ENCODE data around the gene ACLY. TPM values are rescaled to one million over a fixed set of nuclear protein-coding genes. Genes with fewer than 3 reads are reported as not detected.
"Not testable (repeated sequence)": the region's sequence is repeated elsewhere in the genome, so short reads cannot be mapped to it uniquely, and the experiment has no call there.

ACLY gene
- total RNA-seq, 2 experiments from 2014 or later, result 102 to 222 TPM

DNA sequence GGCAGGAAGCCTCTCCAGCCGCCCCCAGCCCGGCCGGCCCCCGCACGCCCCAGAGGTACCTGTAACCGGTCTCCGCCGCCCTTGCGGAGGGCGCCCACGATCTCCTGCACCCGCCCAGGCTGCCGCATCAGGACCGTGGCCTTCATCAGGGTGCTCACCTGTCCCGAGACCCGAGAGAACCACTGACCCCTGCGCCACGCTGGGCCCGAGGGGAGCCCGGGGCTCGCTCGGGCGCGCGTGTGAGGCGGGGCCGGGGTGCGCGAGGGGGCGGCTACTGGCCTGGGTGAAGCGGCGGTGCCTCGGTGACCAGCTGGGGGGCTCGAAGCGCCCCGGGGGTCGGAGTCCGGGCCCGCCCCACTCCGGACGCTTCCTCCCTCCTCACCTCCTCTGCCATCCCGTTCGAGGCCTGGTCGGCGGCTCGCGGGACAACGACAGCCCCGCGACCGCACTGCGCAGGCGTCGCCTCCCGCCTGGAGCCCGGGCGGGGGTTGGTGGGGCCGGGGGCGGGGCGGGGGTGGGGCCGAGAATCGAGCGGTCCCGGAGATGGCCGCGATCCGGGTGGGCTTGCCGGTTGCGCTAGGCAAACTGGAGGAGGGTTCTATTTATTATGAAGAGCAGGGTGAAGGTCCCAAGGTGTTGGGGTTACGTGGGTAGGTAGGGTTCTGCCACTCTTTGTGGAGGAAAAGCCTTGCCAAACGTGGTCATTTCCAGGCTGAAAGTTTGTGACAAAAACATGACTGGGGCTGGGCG is 82.8 kb downstream of the ACLY start, which contains the start of gene NT5C3B:
Gene NT5C3B, minus strand, starts transcription at position 433 of the 750 bp plus-strand sequence. Its CDS starts 39 bp downstream, at position 394.
- H3K4me2 ChIP-seq (ENCODE audit: low read length), result peak within 1 kb of the TSS; percentile 29
- CTCF ChIA-PET (ENCODE audit: unreplicated experiment), result no interaction called here
- no peak within 1 kb of the TSS for H3K4me3 ChIP-seq (ENCODE audit: low read depth, low read length, poor library complexity, severe bottlenecking)
- H3K9me3 ChIP-seq (ENCODE audit: low read length), result no peaks in the 10 kb centered on the region
- TF ChIP-seq EZH2phosphoT487 (IDR thresholded peaks at IDR 0.05; ENCODE audit: borderline replicate concordance, low read depth, low read length), result no peak
- TF ChIP-seq, protein P1, sequence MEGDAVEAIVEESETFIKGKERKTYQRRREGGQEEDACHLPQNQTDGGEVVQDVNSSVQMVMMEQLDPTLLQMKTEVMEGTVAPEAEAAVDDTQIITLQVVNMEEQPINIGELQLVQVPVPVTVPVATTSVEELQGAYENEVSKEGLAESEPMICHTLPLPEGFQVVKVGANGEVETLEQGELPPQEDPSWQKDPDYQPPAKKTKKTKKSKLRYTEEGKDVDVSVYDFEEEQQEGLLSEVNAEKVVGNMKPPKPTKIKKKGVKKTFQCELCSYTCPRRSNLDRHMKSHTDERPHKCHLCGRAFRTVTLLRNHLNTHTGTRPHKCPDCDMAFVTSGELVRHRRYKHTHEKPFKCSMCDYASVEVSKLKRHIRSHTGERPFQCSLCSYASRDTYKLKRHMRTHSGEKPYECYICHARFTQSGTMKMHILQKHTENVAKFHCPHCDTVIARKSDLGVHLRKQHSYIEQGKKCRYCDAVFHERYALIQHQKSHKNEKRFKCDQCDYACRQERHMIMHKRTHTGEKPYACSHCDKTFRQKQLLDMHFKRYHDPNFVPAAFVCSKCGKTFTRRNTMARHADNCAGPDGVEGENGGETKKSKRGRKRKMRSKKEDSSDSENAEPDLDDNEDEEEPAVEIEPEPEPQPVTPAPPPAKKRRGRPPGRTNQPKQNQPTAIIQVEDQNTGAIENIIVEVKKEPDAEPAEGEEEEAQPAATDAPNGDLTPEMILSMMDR (conservative IDR thresholded peaks at IDR 0.05; ENCODE audit: low read length), result no peak
- no peak within 1 kb of the TSS for H2AFZ ChIP-seq (ENCODE audit: low read length)
- H3K36me3 ChIP-seq (ENCODE audit: insufficient read depth, low read length), result no peaks in the 10 kb centered on the region
- H3K79me2 ChIP-seq (ENCODE audit: insufficient read depth, low read depth, low read length), result no peaks in the 10 kb centered on the region
- POLR2A ChIA-PET, result no interaction called here
- intact Hi-C loops (cut with micrococcal nuclease; ENCODE audit: unreplicated experiment), result no loop called here
- no peaks in the 10 kb centered on the region for H3K4me1 ChIP-seq (ENCODE audit: insufficient read depth, low read length, poor library complexity, severe bottlenecking)
- H3K27ac ChIP-seq (ENCODE audit: low read depth, low read length, poor library complexity, severe bottlenecking), result no peak within 1 kb of the TSS
- BruUV-seq (replicated peaks), result no TSS peak
- H3K9me2 ChIP-seq (ENCODE audit: insufficient read depth, low read length), result no peaks in the 10 kb centered on the region
- no peaks in the 10 kb centered on the region for H4K20me1 ChIP-seq (ENCODE audit: insufficient read depth, low read length)
- no peak for DNase-seq (ENCODE audit: low spot score)

DNA sequence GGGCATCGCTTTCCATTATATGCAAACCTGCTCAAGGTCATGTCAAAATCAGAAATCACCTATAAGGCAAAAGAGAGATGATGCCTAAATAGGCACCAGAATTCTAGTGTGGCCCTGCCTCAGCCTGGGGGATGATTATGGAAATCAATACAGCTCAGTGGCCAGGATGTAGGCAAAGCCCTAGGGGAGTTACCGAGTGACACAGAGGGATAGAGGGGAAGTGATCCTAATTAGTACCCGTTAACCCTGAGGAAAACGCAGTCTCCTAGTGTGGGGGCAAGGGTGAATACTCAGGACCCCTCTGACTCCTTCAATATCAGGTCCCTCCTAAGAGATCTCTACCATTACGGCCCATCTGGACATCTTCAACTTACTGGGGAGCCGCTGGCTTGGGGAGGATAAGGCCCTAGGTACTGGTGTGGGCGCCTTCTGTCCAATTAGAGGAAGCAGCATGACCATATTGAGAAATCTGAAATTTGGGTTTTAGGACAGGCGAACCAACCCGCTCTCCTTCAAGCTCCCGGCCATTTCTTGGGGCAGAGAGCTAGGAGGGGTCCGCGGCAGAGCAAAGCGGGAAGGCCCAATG is 83.4 kb downstream of the ACLY start:
- Histone ChIP-seq H3K27ac (ENCODE audit: low read depth, low read length, poor library complexity, severe bottlenecking) (no peak overlapping the region), H2AFZ (ENCODE audit: low read length) (no peak overlapping the region), H3K9me3 (ENCODE audit: low read length) (no peaks in the 10 kb centered on the region), H3K79me2 (ENCODE audit: insufficient read depth, low read depth, low read length) (no peaks in the 10 kb centered on the region), H3K4me2 (ENCODE audit: low read length) (peak overlapping the region; percentile 28; the same call in 1 of the 2 replicates), H4K20me1 (ENCODE audit: insufficient read depth, low read length) (no peaks in the 10 kb centered on the region), H3K4me1 (ENCODE audit: insufficient read depth, low read length, poor library complexity, severe bottlenecking) (no peaks in the 10 kb centered on the region), H3K9me2 (ENCODE audit: insufficient read depth, low read length) (no peaks in the 10 kb centered on the region), H3K36me3 (ENCODE audit: insufficient read depth, low read length) (no peaks in the 10 kb centered on the region), H3K4me3 (ENCODE audit: low read depth, low read length, poor library complexity, severe bottlenecking) (no peak overlapping the region)
- ChIA-PET POLR2A (no interaction called here), CTCF (ENCODE audit: unreplicated experiment) (no interaction called here)
- no TSS peak for BruUV-seq (replicated peaks)
- intact Hi-C loops (cut with micrococcal nuclease; ENCODE audit: unreplicated experiment), result no loop called here
- DNase-seq (ENCODE audit: low spot score), result no peak
- TF ChIP-seq, protein P1 (conservative IDR thresholded peaks at IDR 0.05; ENCODE audit: low read length), result no peak
- TF ChIP-seq EZH2phosphoT487 (IDR thresholded peaks at IDR 0.05; ENCODE audit: borderline replicate concordance, low read depth, low read length), result no peak

DNA sequence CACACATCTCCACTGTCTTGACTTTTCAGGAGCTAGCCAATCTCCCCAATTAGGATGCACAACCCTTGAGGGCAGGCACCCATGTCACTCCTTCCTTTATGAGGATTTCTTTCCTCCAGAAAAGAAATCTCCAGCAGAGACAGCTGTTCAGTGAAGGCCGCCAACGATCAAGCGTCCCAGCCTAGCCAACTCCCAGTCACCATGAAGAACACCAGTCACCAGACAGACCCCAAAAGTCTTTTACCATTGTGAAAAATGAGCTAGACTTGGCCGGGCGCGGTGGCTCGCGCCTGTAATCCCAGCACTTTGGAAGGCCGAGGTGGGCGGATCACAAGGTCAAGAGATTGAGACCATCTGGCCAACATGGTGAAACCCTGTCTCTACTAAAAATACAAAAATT is 88.8 kb downstream of the ACLY start:
- not testable (repeated sequence) for BruUV-seq (replicated peaks)

More for the DNA sequence above, 88.8 kb downstream of the ACLY start:
- H3K9me2 ChIP-seq (ENCODE audit: insufficient read depth, low read length); H3K4me2 ChIP-seq (ENCODE audit: low read length); DNase-seq (ENCODE audit: low spot score); H3K4me1 ChIP-seq (ENCODE audit: insufficient read depth, low read length, poor library complexity, severe bottlenecking); intact Hi-C loops (cut with micrococcal nuclease; ENCODE audit: unreplicated experiment); H4K20me1 ChIP-seq (ENCODE audit: insufficient read depth, low read length); H3K4me3 ChIP-seq (ENCODE audit: low read depth, low read length, poor library complexity, severe bottlenecking); H3K79me2 ChIP-seq (ENCODE audit: insufficient read depth, low read depth, low read length); H2AFZ ChIP-seq (ENCODE audit: low read length); H3K36me3 ChIP-seq (ENCODE audit: insufficient read depth, low read length); H3K27ac ChIP-seq (ENCODE audit: low read depth, low read length, poor library complexity, severe bottlenecking); H3K9me3 ChIP-seq (ENCODE audit: low read length); POLR2A ChIA-PET; CTCF ChIA-PET (ENCODE audit: unreplicated experiment): not testable (repeated sequence)
